Measurements from ENCODE around the gene TBCCD1.

The TBCCD1 gene

DNA sequence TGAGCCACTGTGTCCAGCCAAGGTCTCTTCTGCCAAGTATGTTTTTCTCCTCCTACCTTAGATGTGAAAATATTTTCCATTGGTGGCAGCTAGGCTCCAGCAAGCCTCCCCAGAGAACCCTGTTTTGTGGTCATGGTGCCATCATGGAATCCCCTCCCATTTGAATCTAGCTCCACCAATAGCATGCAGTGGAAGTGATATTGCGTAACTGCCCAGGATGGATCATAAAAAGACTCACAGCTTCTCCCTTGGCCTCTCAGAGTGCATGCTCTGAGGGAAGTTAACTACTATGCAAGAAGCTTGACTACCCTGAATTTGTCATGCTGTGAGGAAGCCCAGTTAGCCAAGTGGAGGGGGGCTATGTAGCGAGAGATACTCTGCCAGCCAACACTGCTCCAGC is 50.5 kb downstream of the TBCCD1 start:
- no peak overlapping the region for H3K4me3 ChIP-seq (ENCODE audit: low read length in 2 of 2)
- H3K27me3 ChIP-seq (ENCODE audit: control insufficient read depth in 1 of 2, insufficient read depth in 2 of 2, low read length in 2 of 2): peaks cover 0 to 4% of the 10 kb centered on the region in 2 donors
- H3K4me1 ChIP-seq (ENCODE audit: control insufficient read depth, insufficient read depth, low read length): no peaks in the 10 kb centered on the region
- H3K36me3 ChIP-seq (ENCODE audit: control insufficient read depth in 2 of 2, insufficient read depth in 2 of 2, low read length in 2 of 2): no peaks in the 10 kb centered on the region
- H3K9ac ChIP-seq (ENCODE audit: low read length in 2 of 2): no peak overlapping the region
- no peak overlapping the region for H3K27ac ChIP-seq (ENCODE audit: low read length)
- H3K9me3 ChIP-seq (ENCODE audit: control insufficient read depth in 2 of 2, low read length in 2 of 2): no peaks in the 10 kb centered on the region

DNA sequence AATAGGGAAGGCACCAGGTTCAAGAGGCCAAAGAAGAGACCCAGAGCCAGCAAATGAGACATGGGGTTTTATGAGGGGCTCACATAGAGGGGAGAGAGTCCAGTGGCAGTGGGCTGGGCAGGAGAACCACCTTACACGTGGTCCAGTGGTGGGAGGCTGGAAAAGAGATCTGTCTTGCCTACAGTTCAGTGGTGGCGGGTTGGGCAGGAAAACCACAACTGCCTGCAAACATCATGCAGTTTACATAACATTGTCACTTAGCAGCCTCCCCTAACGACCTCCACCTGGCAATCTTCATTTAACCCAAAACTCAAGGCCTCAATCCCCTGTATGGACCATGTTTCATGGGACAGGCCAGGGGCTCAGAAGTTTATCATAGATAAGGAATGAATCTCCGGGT is 52.0 kb downstream of the TBCCD1 start:
- no peaks in the 10 kb centered on the region for H3K9me3 ChIP-seq (ENCODE audit: control insufficient read depth in 2 of 2, low read length in 2 of 2)
- no peaks in the 10 kb centered on the region for H3K4me1 ChIP-seq (ENCODE audit: control insufficient read depth, insufficient read depth, low read length)
- no peak overlapping the region for H3K4me3 ChIP-seq (ENCODE audit: low read length in 2 of 2)
- H3K9ac ChIP-seq (ENCODE audit: low read length in 2 of 2): no peak overlapping the region
- H3K27ac ChIP-seq (ENCODE audit: low read length): no peak overlapping the region
- H3K36me3 ChIP-seq (ENCODE audit: control insufficient read depth in 2 of 2, insufficient read depth in 2 of 2, low read length in 2 of 2): no peaks in the 10 kb centered on the region
- H3K27me3 ChIP-seq (ENCODE audit: control insufficient read depth in 1 of 2, insufficient read depth in 2 of 2, low read length in 2 of 2): peaks cover 0 to 5% of the 10 kb centered on the region in 2 donors

- Histone ChIP-seq H3K27ac (ENCODE audit: low read length) (no peak overlapping the region), H3K4me3 (ENCODE audit: low read length in 2 of 2) (no peak overlapping the region), H3K36me3 (ENCODE audit: control insufficient read depth in 2 of 2, insufficient read depth in 2 of 2, low read length in 2 of 2) (no peaks in the 10 kb centered on the region), H3K27me3 (ENCODE audit: control insufficient read depth in 1 of 2, insufficient read depth in 2 of 2, low read length in 2 of 2) (peaks cover 0 to 7% of the 10 kb centered on the region in 2 donors), H3K9ac (ENCODE audit: low read length in 2 of 2) (no peak overlapping the region), H3K9me3 (ENCODE audit: control insufficient read depth in 2 of 2, low read length in 2 of 2) (no peaks in the 10 kb centered on the region), H3K4me1 (ENCODE audit: control insufficient read depth, insufficient read depth, low read length) (no peaks in the 10 kb centered on the region)
Measured at GRCh38 chr3:186514296-186515002, 52.7 kb downstream of the TBCCD1 start.

DNA sequence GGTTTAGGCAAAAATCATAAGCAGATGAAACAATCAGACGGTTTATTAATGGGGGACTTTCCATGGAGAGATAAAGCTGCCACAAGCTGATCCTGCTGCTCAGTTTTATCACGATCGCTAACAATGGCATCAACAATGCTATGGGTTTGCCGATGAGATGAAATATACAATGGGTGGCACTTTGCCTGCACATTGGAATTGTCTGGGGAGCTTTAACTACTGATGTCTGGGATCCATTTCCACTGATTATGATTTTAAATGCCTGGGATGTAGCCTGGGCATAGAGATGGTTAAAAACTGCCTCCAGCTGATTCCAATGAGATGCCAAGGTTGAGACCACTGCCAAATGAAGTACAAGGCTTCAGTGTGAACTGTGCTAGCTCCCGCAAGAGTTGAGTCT is 53.8 kb downstream of the TBCCD1 start:
- Histone ChIP-seq H3K9me3 (ENCODE audit: control insufficient read depth in 2 of 2, low read length in 2 of 2) (no peaks in the 10 kb centered on the region), H3K4me3 (ENCODE audit: low read length in 2 of 2) (no peak overlapping the region), H3K9ac (ENCODE audit: low read length in 2 of 2) (no peak overlapping the region), H3K36me3 (ENCODE audit: control insufficient read depth in 2 of 2, insufficient read depth in 2 of 2, low read length in 2 of 2) (no peaks in the 10 kb centered on the region), H3K27ac (ENCODE audit: low read length) (no peak overlapping the region), H3K27me3 (ENCODE audit: control insufficient read depth in 1 of 2, insufficient read depth in 2 of 2, low read length in 2 of 2) (peaks cover 0 to 7% of the 10 kb centered on the region in 2 donors), H3K4me1 (ENCODE audit: control insufficient read depth, insufficient read depth, low read length) (no peaks in the 10 kb centered on the region)

DNA sequence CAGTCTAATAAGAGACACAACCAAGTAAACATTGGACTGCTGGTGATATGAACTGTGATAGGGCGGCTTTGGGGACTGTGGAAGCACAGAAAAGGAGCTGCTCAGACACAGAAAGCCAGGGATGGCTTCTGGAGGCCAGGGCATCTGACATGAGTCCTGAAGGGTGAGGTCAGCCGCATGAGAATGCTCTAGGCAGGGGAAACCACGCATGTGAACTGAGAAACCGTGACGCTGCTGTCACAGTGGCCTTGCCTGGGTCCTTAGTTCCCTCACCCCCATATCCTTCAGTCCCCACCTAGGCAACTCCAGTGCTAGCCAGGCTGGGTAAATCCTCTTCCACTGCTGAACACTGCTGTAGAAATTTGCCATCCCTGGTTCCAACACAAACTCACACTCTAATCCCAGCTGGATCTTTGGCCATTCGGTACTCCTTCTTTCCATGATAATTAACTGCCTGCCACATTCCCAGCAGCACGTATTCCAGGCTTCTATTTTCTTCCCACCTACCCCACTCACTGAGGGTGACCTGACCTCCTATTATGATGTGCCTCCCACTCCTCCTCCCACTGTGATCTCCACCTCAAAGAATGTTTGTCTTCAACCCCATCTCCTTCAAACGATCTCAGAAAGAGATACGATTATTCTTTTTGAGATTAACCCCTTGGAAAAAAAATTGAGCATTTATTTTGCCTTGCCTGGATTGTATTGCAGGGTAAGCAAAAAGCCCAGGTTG is 54.4 kb downstream of the TBCCD1 start:
- Histone ChIP-seq H3K9me3 (ENCODE audit: control insufficient read depth in 2 of 2, low read length in 2 of 2) (no peaks in the 10 kb centered on the region), H3K27me3 (ENCODE audit: control insufficient read depth in 1 of 2, insufficient read depth in 2 of 2, low read length in 2 of 2) (peaks cover 0 to 7% of the 10 kb centered on the region in 2 donors), H3K9ac (ENCODE audit: low read length in 2 of 2) (no peak overlapping the region), H3K4me1 (ENCODE audit: control insufficient read depth, insufficient read depth, low read length) (no peaks in the 10 kb centered on the region), H3K4me3 (ENCODE audit: low read length in 2 of 2) (no peak overlapping the region), H3K27ac (ENCODE audit: low read length) (no peak overlapping the region), H3K36me3 (ENCODE audit: control insufficient read depth in 2 of 2, insufficient read depth in 2 of 2, low read length in 2 of 2) (no peaks in the 10 kb centered on the region)

- H3K36me3 ChIP-seq (ENCODE audit: control insufficient read depth in 2 of 2, insufficient read depth in 2 of 2, low read length in 2 of 2): no peaks in the 10 kb centered on the region
- no peaks in the 10 kb centered on the region for H3K9me3 ChIP-seq (ENCODE audit: control insufficient read depth in 2 of 2, low read length in 2 of 2)
- no peak overlapping the region for H3K9ac ChIP-seq (ENCODE audit: low read length in 2 of 2)
- no peaks in the 10 kb centered on the region for H3K4me1 ChIP-seq (ENCODE audit: control insufficient read depth, insufficient read depth, low read length)
- H3K27me3 ChIP-seq (ENCODE audit: control insufficient read depth in 1 of 2, insufficient read depth in 2 of 2, low read length in 2 of 2): peaks cover 0 to 4% of the 10 kb centered on the region in 2 donors
- no peak overlapping the region for H3K4me3 ChIP-seq (ENCODE audit: low read length in 2 of 2)
- H3K27ac ChIP-seq (ENCODE audit: low read length): no peak overlapping the region
Measured at GRCh38 chr3:186511702-186512101, 55.4 kb downstream of the TBCCD1 start.

GRCh38 chr3:186511245-186511644 is 55.9 kb downstream of the TBCCD1 start:
- Histone ChIP-seq H3K9ac (ENCODE audit: low read length in 2 of 2) (no peak overlapping the region), H3K27ac (ENCODE audit: low read length) (no peak overlapping the region), H3K4me3 (ENCODE audit: low read length in 2 of 2) (no peak overlapping the region), H3K27me3 (ENCODE audit: control insufficient read depth in 1 of 2, insufficient read depth in 2 of 2, low read length in 2 of 2) (peaks cover 0 to 4% of the 10 kb centered on the region in 2 donors), H3K36me3 (ENCODE audit: control insufficient read depth in 2 of 2, insufficient read depth in 2 of 2, low read length in 2 of 2) (no peaks in the 10 kb centered on the region), H3K4me1 (ENCODE audit: control insufficient read depth, insufficient read depth, low read length) (no peaks in the 10 kb centered on the region), H3K9me3 (ENCODE audit: control insufficient read depth in 2 of 2, low read length in 2 of 2) (no peaks in the 10 kb centered on the region)

GRCh38 chr3:186510374-186511079 is 56.6 kb downstream of the TBCCD1 start:
- Histone ChIP-seq H3K27ac (ENCODE audit: low read length) (no peak overlapping the region), H3K27me3 (ENCODE audit: control insufficient read depth in 1 of 2, insufficient read depth in 2 of 2, low read length in 2 of 2) (peaks cover 0 to 4% of the 10 kb centered on the region in 2 donors), H3K9ac (ENCODE audit: low read length in 2 of 2) (no peak overlapping the region), H3K36me3 (ENCODE audit: control insufficient read depth in 2 of 2, insufficient read depth in 2 of 2, low read length in 2 of 2) (no peaks in the 10 kb centered on the region), H3K4me1 (ENCODE audit: control insufficient read depth, insufficient read depth, low read length) (no peaks in the 10 kb centered on the region), H3K9me3 (ENCODE audit: control insufficient read depth in 2 of 2, low read length in 2 of 2) (no peaks in the 10 kb centered on the region), H3K4me3 (ENCODE audit: low read length in 2 of 2) (no peak overlapping the region)

DNA sequence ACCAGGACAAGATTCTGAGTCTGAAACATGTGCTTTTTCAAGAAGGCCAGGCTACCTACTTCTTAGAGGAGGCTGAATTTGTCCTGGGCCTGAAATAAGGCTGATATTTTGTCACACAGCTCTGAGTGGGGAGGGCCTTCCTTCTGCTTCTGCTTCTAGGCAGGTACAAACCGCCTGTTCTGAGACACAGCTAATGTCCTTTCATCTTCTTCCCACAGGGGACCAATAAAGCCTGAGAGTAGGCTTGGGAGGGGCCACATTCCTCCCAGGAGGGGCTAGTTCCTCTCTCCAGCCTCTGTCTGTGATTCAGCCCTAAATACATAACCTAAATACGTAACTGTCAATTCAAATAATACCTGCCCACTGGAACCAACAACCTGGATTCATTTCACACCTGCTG is 57.7 kb downstream of the TBCCD1 start:
- H3K36me3 ChIP-seq (ENCODE audit: control insufficient read depth in 2 of 2, insufficient read depth in 2 of 2, low read length in 2 of 2): no peaks in the 10 kb centered on the region
- no peak overlapping the region for H3K4me3 ChIP-seq (ENCODE audit: low read length in 2 of 2)
- H3K9ac ChIP-seq (ENCODE audit: low read length in 2 of 2): no peak overlapping the region
- H3K27me3 ChIP-seq (ENCODE audit: control insufficient read depth in 1 of 2, insufficient read depth in 2 of 2, low read length in 2 of 2): peaks cover 0 to 4% of the 10 kb centered on the region in 2 donors
- H3K4me1 ChIP-seq (ENCODE audit: control insufficient read depth, insufficient read depth, low read length): no peaks in the 10 kb centered on the region
- H3K9me3 ChIP-seq (ENCODE audit: control insufficient read depth in 2 of 2, low read length in 2 of 2): no peaks in the 10 kb centered on the region
- no peak overlapping the region for H3K27ac ChIP-seq (ENCODE audit: low read length)

DNA sequence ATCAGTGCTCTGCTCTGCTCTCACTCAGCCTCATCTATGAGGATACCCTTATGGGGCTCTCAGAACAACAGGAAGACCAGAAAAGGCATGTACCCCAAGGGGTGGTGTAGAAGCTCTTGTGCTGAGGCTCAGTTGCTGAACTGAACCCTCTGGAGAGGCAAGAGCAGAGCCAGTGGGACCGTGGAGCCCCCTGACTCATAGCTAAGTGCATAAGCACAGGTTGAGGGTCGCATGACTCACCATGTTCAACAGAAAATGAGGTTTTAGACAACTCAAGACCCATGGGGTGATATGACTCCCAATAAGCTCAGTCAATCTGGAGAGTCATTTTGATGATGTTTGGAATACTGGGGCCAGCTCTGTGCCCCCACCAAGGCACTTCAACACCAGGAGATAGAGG is 60.3 kb downstream of the TBCCD1 start:
- Histone ChIP-seq H3K36me3 (ENCODE audit: control insufficient read depth in 2 of 2, insufficient read depth in 2 of 2, low read length in 2 of 2) (no peaks in the 10 kb centered on the region), H3K27me3 (ENCODE audit: control insufficient read depth in 1 of 2, insufficient read depth in 2 of 2, low read length in 2 of 2) (peaks cover 0 to 4% of the 10 kb centered on the region in 2 donors), H3K9me3 (ENCODE audit: control insufficient read depth in 2 of 2, low read length in 2 of 2) (no peaks in the 10 kb centered on the region), H3K9ac (ENCODE audit: low read length in 2 of 2) (no peak overlapping the region), H3K27ac (ENCODE audit: low read length) (no peak overlapping the region), H3K4me1 (ENCODE audit: control insufficient read depth, insufficient read depth, low read length) (no peaks in the 10 kb centered on the region), H3K4me3 (ENCODE audit: low read length in 2 of 2) (no peak overlapping the region)
